ENCODE results near the gene HOTAIR.

HOTAIR gene

DNA sequence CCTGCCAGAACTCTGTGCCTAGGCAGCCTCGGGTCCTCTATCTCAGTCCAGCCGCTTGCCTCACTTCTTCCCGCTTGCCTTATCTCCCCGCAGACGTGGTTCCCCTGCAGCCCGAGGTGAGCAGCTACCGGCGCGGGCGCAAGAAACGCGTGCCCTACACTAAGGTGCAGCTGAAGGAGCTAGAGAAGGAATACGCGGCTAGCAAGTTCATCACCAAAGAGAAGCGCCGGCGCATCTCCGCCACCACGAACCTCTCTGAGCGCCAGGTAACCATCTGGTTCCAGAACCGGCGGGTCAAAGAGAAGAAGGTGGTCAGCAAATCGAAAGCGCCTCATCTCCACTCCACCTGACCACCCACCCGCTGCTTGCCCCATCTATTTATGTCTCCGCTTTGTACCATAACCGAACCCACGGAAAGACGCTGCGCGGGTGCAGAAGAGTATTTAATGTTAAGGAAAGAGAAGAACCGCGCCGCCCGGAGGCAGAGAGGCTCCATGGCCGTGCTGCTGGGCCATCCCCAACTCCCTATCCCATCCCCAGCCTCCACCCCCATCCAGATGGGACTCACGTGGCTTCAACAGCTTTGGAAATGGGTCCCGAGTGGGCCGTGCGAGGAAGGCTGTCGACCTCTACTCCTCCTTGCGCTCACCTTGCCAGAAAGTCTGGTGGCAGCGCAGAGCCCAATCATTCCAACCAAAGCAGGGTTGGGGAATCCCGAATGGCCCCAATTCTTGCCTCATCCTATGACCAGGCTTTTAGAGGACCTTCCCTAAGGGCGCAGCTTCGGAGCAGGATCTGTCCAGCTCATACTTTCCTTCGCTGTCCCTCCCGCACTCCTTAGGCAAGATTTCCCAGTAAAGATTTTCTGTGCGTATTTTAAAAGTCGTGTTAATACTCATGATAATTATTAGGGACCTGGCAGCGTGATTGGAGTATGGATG, 29.6 kb downstream of the HOTAIR start:
- TF ChIP-seq, protein P1, sequence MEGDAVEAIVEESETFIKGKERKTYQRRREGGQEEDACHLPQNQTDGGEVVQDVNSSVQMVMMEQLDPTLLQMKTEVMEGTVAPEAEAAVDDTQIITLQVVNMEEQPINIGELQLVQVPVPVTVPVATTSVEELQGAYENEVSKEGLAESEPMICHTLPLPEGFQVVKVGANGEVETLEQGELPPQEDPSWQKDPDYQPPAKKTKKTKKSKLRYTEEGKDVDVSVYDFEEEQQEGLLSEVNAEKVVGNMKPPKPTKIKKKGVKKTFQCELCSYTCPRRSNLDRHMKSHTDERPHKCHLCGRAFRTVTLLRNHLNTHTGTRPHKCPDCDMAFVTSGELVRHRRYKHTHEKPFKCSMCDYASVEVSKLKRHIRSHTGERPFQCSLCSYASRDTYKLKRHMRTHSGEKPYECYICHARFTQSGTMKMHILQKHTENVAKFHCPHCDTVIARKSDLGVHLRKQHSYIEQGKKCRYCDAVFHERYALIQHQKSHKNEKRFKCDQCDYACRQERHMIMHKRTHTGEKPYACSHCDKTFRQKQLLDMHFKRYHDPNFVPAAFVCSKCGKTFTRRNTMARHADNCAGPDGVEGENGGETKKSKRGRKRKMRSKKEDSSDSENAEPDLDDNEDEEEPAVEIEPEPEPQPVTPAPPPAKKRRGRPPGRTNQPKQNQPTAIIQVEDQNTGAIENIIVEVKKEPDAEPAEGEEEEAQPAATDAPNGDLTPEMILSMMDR (IDR thresholded peaks at IDR 0.05; ENCODE audit: insufficient read depth, low read depth, low read length, missing control alignments) = no peak

DNA sequence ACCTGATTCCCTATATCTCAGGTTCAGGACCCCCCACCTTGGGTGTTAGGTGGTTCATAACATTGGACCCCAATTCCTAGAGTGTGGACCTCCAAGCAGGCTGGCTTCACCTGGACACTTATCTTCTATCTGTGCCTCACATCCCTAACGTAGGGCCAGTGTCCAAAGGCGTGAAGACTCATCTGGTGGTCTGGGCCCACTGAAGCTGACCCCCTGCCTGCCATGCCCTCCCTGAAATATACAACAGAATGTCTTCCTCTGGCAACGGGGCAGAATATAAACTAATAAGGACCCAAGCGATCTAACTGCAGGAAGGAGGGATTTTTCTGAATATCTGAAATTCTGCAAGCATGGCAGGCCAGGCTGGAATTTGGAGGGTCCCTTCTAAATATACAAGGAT, 30.5 kb downstream of the HOTAIR start:
- TF ChIP-seq, protein P1 (IDR thresholded peaks at IDR 0.05; ENCODE audit: insufficient read depth, low read depth, low read length, missing control alignments) = no peak
- no peak overlapping the region for H3K4me3 ChIP-seq (ENCODE audit: low read length)
- DNase-seq (ENCODE audit: low read depth) = no peak

More for the DNA sequence above, 29.6 kb downstream of the HOTAIR start:
- H3K4me3 ChIP-seq (ENCODE audit: low read length) = no peak overlapping the region
- DNase-seq (ENCODE audit: low read depth) = no peak

DNA sequence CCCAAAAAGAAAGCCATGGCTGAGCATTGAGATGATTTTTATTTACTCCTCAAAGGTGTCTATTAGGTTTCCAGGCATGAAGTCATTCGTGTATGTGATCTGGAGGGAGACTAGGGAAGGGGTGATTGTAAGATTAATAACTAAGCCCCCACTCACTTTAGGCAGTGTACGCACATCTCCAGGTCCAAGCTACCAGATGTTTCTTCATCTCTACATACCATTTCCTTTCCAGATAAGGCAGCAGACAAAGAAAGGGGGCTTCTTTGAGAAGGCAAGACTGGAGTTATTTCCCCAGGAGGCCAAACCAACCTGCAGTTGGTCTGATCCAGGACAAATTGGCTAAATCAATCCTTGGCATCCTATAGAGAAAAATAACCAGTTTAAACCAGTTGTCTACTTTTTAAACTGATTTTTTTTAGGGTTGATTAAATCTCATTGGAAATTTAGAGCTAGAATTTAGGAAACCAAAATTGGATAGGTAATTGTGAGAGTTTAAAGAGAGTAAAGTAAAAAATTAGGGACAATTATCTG, 32.2 kb downstream of the HOTAIR start:
- TF ChIP-seq, protein P1 (IDR thresholded peaks at IDR 0.05; ENCODE audit: insufficient read depth, low read depth, low read length, missing control alignments) = no peak
- no peak for DNase-seq (ENCODE audit: low read depth)
- no peak overlapping the region for H3K4me3 ChIP-seq (ENCODE audit: low read length)

DNA sequence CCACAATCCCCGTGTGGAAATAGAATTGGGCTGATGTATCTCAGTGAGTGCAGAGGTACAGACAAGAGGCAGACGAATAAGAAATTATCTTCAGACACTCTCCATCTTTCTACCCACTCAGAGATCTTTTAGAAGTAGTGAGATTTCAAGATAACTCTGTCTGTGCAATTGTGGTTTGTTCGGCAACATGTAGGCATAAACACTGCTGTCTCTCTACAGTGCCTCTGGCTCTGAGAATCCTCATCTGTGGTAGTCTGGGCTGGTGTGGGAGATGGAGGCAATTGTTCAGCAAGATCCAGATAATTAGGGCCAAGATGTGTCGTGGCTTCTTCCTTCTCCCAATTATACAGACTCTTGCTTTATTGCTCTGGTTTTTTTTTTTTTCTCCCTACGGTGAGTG, 33.0 kb downstream of the HOTAIR start:
- no peak for DNase-seq (ENCODE audit: low read depth)
- TF ChIP-seq, protein P1 (IDR thresholded peaks at IDR 0.05; ENCODE audit: insufficient read depth, low read depth, low read length, missing control alignments) = no peak
- H3K4me3 ChIP-seq (ENCODE audit: low read length) = no peak overlapping the region

DNA sequence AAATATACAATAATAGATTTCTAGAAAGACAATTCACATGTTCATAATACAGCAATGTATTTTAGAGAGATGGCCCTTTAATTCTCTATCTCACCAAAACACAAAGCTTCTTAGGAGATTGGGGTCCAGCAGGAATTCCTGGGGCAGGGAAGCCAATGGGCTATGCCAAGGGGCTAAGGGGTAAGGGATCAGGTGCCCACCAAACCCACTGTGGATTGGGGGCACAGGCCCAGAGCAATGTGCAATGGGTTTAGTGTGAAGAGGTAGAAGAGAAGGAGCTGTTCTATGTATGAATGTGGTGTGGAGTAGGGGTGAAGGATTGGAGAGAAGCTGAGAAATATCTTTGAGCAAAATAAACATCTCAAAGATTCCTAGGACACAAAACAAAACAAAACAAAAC, 33.6 kb downstream of the HOTAIR start:
- DNase-seq (ENCODE audit: low read depth) = no peak
- TF ChIP-seq, protein P1 (IDR thresholded peaks at IDR 0.05; ENCODE audit: insufficient read depth, low read depth, low read length, missing control alignments) = no peak
- no peak overlapping the region for H3K4me3 ChIP-seq (ENCODE audit: low read length)

DNA sequence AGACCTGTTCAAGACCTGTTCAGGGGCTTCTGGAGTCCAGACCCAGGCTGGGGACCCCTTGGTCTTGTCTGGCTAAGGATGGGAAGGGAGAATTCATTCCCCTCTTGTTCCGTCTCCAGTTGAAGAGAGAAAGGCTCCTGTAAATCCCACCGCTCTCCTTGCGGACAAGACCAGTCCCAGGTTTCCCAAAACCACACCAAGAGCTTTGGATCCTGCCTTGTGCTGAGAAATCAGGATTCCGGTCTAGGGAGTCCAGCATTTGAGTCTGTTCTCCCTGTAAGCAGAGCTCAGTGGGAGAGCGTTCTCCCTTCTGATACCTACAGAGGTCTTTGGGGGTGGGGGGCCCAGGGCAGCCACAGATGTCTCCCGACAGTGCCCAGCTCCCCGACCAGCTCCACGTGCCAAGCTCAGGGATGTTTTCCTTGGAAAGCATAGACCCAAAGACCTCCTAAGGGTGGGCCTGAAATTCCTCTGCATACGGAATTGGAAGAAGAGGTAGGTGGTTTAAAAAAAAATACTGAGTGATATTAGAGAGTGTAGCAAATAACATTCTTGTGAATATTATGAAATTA, 34.2 kb downstream of the HOTAIR start:
- TF ChIP-seq, protein P1 (IDR thresholded peaks at IDR 0.05; ENCODE audit: insufficient read depth, low read depth, low read length, missing control alignments) = no peak
- H3K4me3 ChIP-seq (ENCODE audit: low read length) = no peak overlapping the region
- DNase-seq (ENCODE audit: low read depth) = no peak
